ENCODE results near the gene SLC39A13.

The SLC39A13 gene

DNA sequence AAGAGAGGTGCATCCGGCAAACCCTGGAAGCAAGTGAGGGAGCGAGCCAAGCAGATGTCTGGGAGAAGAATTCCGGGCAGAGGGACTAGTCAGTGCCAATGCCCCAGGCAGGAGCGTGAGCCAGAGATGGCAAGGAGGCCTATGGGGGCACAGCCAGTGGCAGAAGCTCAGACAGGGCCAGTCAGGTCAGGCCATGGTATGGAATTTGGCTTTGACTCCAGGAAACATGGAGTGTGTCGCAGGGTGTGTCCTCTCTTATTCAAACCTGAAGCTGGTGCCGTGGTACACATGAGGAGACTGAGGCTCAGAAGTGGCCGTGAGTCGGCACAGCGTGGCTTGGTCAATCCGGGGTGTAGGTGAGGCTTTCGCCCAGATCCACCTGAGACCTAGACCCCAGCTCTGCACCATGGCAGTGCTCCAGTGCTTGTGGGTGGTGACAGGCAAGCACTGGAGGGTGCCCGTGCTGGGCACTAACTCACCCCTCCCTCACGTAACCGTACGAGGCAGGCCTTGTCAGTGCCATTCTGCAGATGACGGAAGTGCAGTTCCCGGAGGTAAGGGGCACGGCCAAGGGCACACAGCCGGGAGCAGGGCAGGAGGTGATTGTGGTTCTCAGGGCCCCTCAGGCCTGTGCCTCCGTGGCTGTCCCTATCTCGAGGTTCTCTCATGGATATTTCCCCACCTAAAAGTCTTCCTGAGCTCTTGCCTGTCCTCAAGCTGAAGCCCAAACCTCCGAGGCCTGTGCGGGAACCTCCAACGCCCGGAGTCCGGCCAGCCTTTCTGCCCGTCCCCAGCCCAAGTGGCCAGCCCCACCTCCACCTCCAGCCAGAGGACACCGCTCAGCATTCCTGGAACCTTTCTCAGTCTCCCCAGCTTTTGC, 19.5 kb upstream of the SLC39A13 start:
- Histone ChIP-seq H3K27me3 (ENCODE audit: control insufficient read depth, insufficient read depth, low read length) (no peaks in the 10 kb centered on the region), H3K9me3 (ENCODE audit: control insufficient read depth, insufficient read depth, low read length) (no peaks in the 10 kb centered on the region), H3K4me3 (ENCODE audit: low read depth, low read length) (no peak overlapping the region), H3K36me3 (ENCODE audit: control insufficient read depth, insufficient read depth, low read length) (no peaks in the 10 kb centered on the region), H3K9ac (ENCODE audit: low read depth, low read length) (no peak overlapping the region), H3K4me1 (ENCODE audit: control insufficient read depth, insufficient read depth, low read length) (no peaks in the 10 kb centered on the region)

- Histone ChIP-seq H3K4me1 (ENCODE audit: control insufficient read depth, insufficient read depth, low read length) (no peaks in the 10 kb centered on the region), H3K9ac (ENCODE audit: low read depth, low read length) (no peak overlapping the region), H3K36me3 (ENCODE audit: control insufficient read depth, insufficient read depth, low read length) (no peaks in the 10 kb centered on the region), H3K27me3 (ENCODE audit: control insufficient read depth, insufficient read depth, low read length) (no peaks in the 10 kb centered on the region), H3K4me3 (ENCODE audit: low read depth, low read length) (no peak overlapping the region), H3K9me3 (ENCODE audit: control insufficient read depth, insufficient read depth, low read length) (no peaks in the 10 kb centered on the region)
Observed at GRCh38 chr11:47389577-47390421, 18.6 kb upstream of the SLC39A13 start.

GRCh38 chr11:47390422-47390760, 18.0 kb upstream of the SLC39A13 start:
- H3K36me3 ChIP-seq (ENCODE audit: control insufficient read depth, insufficient read depth, low read length): no peaks in the 10 kb centered on the region
- H3K4me1 ChIP-seq (ENCODE audit: control insufficient read depth, insufficient read depth, low read length): no peaks in the 10 kb centered on the region
- H3K4me3 ChIP-seq (ENCODE audit: low read depth, low read length): no peak overlapping the region
- no peaks in the 10 kb centered on the region for H3K9me3 ChIP-seq (ENCODE audit: control insufficient read depth, insufficient read depth, low read length)
- H3K27me3 ChIP-seq (ENCODE audit: control insufficient read depth, insufficient read depth, low read length): no peaks in the 10 kb centered on the region
- no peak overlapping the region for H3K9ac ChIP-seq (ENCODE audit: low read depth, low read length)

- H3K36me3 ChIP-seq (ENCODE audit: control insufficient read depth, insufficient read depth, low read length): no peaks in the 10 kb centered on the region
- no peaks in the 10 kb centered on the region for H3K27me3 ChIP-seq (ENCODE audit: control insufficient read depth, insufficient read depth, low read length)
- H3K9me3 ChIP-seq (ENCODE audit: control insufficient read depth, insufficient read depth, low read length): no peaks in the 10 kb centered on the region
- H3K4me3 ChIP-seq (ENCODE audit: low read depth, low read length): no peak overlapping the region
- no peak overlapping the region for H3K9ac ChIP-seq (ENCODE audit: low read depth, low read length)
- no peaks in the 10 kb centered on the region for H3K4me1 ChIP-seq (ENCODE audit: control insufficient read depth, insufficient read depth, low read length)
Observed at GRCh38 chr11:47391077-47391583, 17.3 kb upstream of the SLC39A13 start.

- H3K36me3 ChIP-seq (ENCODE audit: control insufficient read depth, insufficient read depth, low read length): no peaks in the 10 kb centered on the region
- no peak overlapping the region for H3K4me3 ChIP-seq (ENCODE audit: low read depth, low read length)
- H3K27me3 ChIP-seq (ENCODE audit: control insufficient read depth, insufficient read depth, low read length): no peaks in the 10 kb centered on the region
- no peak overlapping the region for H3K9ac ChIP-seq (ENCODE audit: low read depth, low read length)
- no peaks in the 10 kb centered on the region for H3K4me1 ChIP-seq (ENCODE audit: control insufficient read depth, insufficient read depth, low read length)
- no peaks in the 10 kb centered on the region for H3K9me3 ChIP-seq (ENCODE audit: control insufficient read depth, insufficient read depth, low read length)
Observed at GRCh38 chr11:47391711-47392432, 16.5 kb upstream of the SLC39A13 start.

DNA sequence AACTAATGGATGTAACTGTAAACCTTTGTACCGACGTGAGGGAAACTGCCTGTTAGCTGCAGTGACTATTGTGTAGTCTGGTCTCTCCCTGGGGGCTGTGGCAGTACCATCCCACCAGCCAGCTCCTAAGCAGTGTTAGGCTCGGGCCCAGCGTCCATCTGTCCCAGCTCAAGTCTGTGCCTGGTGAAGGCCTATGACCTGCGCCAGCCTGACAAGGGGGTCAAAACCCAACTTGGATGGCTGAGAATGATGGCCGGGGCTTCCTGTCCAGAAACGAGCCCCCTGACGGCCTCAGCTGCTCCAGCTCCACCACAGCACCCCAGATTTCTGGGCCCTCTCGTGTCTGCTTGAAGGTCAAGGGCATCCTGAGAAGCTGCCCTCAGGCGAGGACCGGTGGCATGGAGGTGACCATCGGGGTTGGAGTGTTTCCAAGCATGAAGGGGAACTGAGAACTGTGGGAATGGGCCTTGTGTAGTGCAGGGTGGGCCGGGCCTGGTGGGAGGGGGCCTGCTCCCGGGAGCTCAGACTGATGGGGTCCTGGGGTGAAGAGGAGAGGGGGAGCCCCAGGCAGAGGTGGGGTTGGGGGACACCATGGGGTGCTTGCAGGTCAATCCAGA, 15.7 kb upstream of the SLC39A13 start:
- H3K9ac ChIP-seq (ENCODE audit: low read depth, low read length): no peak overlapping the region

GRCh38 chr11:47393163-47394049, 15.0 kb upstream of the SLC39A13 start:
- Histone ChIP-seq H3K4me3 (ENCODE audit: low read depth, low read length) (no peak overlapping the region), H3K9ac (ENCODE audit: low read depth, low read length) (no peak overlapping the region), H3K4me1 (ENCODE audit: control insufficient read depth, insufficient read depth, low read length) (peaks cover 7% of the 10 kb centered on the region), H3K9me3 (ENCODE audit: control insufficient read depth, insufficient read depth, low read length) (no peaks in the 10 kb centered on the region), H3K36me3 (ENCODE audit: control insufficient read depth, insufficient read depth, low read length) (no peaks in the 10 kb centered on the region), H3K27me3 (ENCODE audit: control insufficient read depth, insufficient read depth, low read length) (no peaks in the 10 kb centered on the region)

More for the DNA sequence above, 15.7 kb upstream of the SLC39A13 start:
- H3K27me3 ChIP-seq (ENCODE audit: control insufficient read depth, insufficient read depth, low read length): no peaks in the 10 kb centered on the region
- H3K4me3 ChIP-seq (ENCODE audit: low read depth, low read length): no peak overlapping the region
- H3K4me1 ChIP-seq (ENCODE audit: control insufficient read depth, insufficient read depth, low read length): no peaks in the 10 kb centered on the region
- no peaks in the 10 kb centered on the region for H3K9me3 ChIP-seq (ENCODE audit: control insufficient read depth, insufficient read depth, low read length)
- H3K36me3 ChIP-seq (ENCODE audit: control insufficient read depth, insufficient read depth, low read length): no peaks in the 10 kb centered on the region

GRCh38 chr11:47394050-47394321, 14.4 kb upstream of the SLC39A13 start:
- no peak overlapping the region for H3K9ac ChIP-seq (ENCODE audit: low read depth, low read length)
- H3K9me3 ChIP-seq (ENCODE audit: control insufficient read depth, insufficient read depth, low read length): no peaks in the 10 kb centered on the region
- no peaks in the 10 kb centered on the region for H3K27me3 ChIP-seq (ENCODE audit: control insufficient read depth, insufficient read depth, low read length)
- H3K4me3 ChIP-seq (ENCODE audit: low read depth, low read length): no peak overlapping the region
- H3K4me1 ChIP-seq (ENCODE audit: control insufficient read depth, insufficient read depth, low read length): peaks cover 8% of the 10 kb centered on the region
- H3K36me3 ChIP-seq (ENCODE audit: control insufficient read depth, insufficient read depth, low read length): no peaks in the 10 kb centered on the region

GRCh38 chr11:47394322-47395222, 13.8 kb upstream of the SLC39A13 start:
- Histone ChIP-seq H3K9me3 (ENCODE audit: control insufficient read depth, insufficient read depth, low read length) (no peaks in the 10 kb centered on the region), H3K9ac (ENCODE audit: low read depth, low read length) (no peak overlapping the region)

More at GRCh38 chr11:47394322-47395222, 13.8 kb upstream of the SLC39A13 start:
- H3K4me3 ChIP-seq (ENCODE audit: low read depth, low read length): no peak overlapping the region
- no peaks in the 10 kb centered on the region for H3K36me3 ChIP-seq (ENCODE audit: control insufficient read depth, insufficient read depth, low read length)
- H3K4me1 ChIP-seq (ENCODE audit: control insufficient read depth, insufficient read depth, low read length): peaks cover 8% of the 10 kb centered on the region
- H3K27me3 ChIP-seq (ENCODE audit: control insufficient read depth, insufficient read depth, low read length): no peaks in the 10 kb centered on the region
